K562 (cell line): ENCODE data around the gene SPATA24. TPM values are rescaled to one million over a fixed set of nuclear protein-coding genes. Genes with fewer than 3 reads are reported as not detected.

Source experiments
- ATAC-seq: fragments of 200-7000 bp; cut with Tn5 transposase; 3 replicates; pipeline ENCODE4 v1.9.1; 2020; ENCODE audit warnings: moderate library complexity
- BruUV-seq: library from RNA; stranded (reverse); fragments of 400-500 nt; replicated peaks from 2 replicates; lab custom pipeline; 2021; lab: Mats Ljungman, UMichigan
- CTCF ChIA-PET: fragments of 300-600 bp; formaldehyde crosslinking; extraction: SDS; loops from one replicate; lab custom pipeline; 2021; ENCODE audit warnings: low intra/inter-chr PET ratio; lab: Yijun Ruan, JAX
- POLR2A ChIA-PET: fragments of 300-600, 350-650 bp; sonication (Branson Sonifier 250); formaldehyde crosslinking; extraction: SDS; loops from one replicate; lab custom pipeline; 2021; ENCODE audit warnings: antibody characterized with exemption, inconsistent platforms; lab: Yijun Ruan, JAX
- DNase-seq, 4 experiments: peaks; one replicate each; pipeline versions ENCODE4 v3.0.0 to v3.0.0-alpha.2; 2011 to 2018; ENCODE audit warnings: low spot score in 3 of 4, mixed read lengths in 3 of 4; ENCODE audit errors: extremely low read depth in 1 of 4
- FAIRE-seq: peaks from 2 replicates; lab custom pipeline; 2011; peaks lifted over from hg19 to GRCh38; lab: Jason Lieb, UNC
- H2AFZ ChIP-seq: 2 replicates; pipeline ENCODE4 v1.6.0; 2011; ENCODE audit warnings: low read depth, low read length, control low read depth, inconsistent platforms
- H3K27ac ChIP-seq: fragments of 200-600 bp; 3 replicates; pipeline ENCODE4 v1.8.0; 2011; ENCODE audit warnings: low read depth, mild to moderate bottlenecking, control low read depth, inconsistent platforms, low read length, moderate library complexity, mixed read lengths; ENCODE audit errors: extremely low read depth
- H3K27me3 ChIP-seq, 2 experiments: fragments of 300-600 bp in 1 of 2; 2 replicates in 1 of 2; 3 replicates in 1 of 2; pipeline versions ENCODE4 v1.6.0 to v1.8.0; 2011; ENCODE audit warnings: inconsistent platforms in 2 of 2, low read length in 2 of 2, mild to moderate bottlenecking in 1 of 2, mixed read lengths in 1 of 2, moderate library complexity in 1 of 2; ENCODE audit not compliant: control insufficient read depth in 2 of 2, insufficient read depth in 2 of 2
- H3K36me3 ChIP-seq: fragments of 300-600 bp; 3 replicates; pipeline ENCODE4 v1.8.0; 2011; ENCODE audit warnings: mild to moderate bottlenecking, low read length, inconsistent platforms; ENCODE audit not compliant: control insufficient read depth, insufficient read depth
- H3K4me1 ChIP-seq, 2 experiments: fragments of 200-600 bp in 1 of 2; replicated peaks in 1 of 2; 2 replicates in 1 of 2; 3 replicates in 1 of 2; pipeline versions ENCODE4 v1.5.1 to v1.8.0; 2011; ENCODE audit warnings: inconsistent platforms in 2 of 2, low read length in 2 of 2, mild to moderate bottlenecking in 1 of 2, mixed read lengths in 1 of 2, moderate library complexity in 1 of 2; ENCODE audit not compliant: control insufficient read depth in 2 of 2, insufficient read depth in 2 of 2
- H3K4me2 ChIP-seq: 2 replicates; pipeline ENCODE4 v1.6.1; 2011; ENCODE audit warnings: low read length, control low read depth, inconsistent platforms, mixed read lengths; ENCODE audit not compliant: insufficient read depth
- H3K4me3 ChIP-seq: fragments of 200-600 bp; sonication (generic), shearing (Covaris generic); 2 replicates; pipeline ENCODE4 v1.5.1; 2016; ENCODE audit warnings: control low read depth, inconsistent platforms
- H3K79me2 ChIP-seq: fragments of 200-600 bp; 3 replicates; pipeline ENCODE4 v1.8.0; 2011; ENCODE audit warnings: low read length, inconsistent platforms; ENCODE audit not compliant: control insufficient read depth, insufficient read depth
- H3K9ac ChIP-seq, 2 experiments: 2 replicates each; pipeline versions ENCODE4 v1.6.0 to v1.6.1; 2011; ENCODE audit warnings: low read depth in 2 of 2, low read length in 2 of 2, control low read depth in 1 of 2, inconsistent platforms in 1 of 2, mild to moderate bottlenecking in 1 of 2, mixed read lengths in 1 of 2; ENCODE audit not compliant: insufficient read depth in 1 of 2
- H3K9me1 ChIP-seq: one replicate; pipeline ENCODE4 v1.6.0; 2011; ENCODE audit warnings: inconsistent platforms, mild to moderate bottlenecking, low read length, moderate library complexity; ENCODE audit not compliant: control insufficient read depth, insufficient read depth
- H3K9me3 ChIP-seq: replicated peaks from 2 replicates; pipeline ENCODE4 v1.5.1; 2011; ENCODE audit warnings: low read depth, low read length, inconsistent platforms; ENCODE audit not compliant: control insufficient read depth, insufficient read depth
- H4K20me1 ChIP-seq: replicated peaks from 2 replicates; pipeline ENCODE4 v1.6.1; 2011; ENCODE audit warnings: low read length, inconsistent platforms, mixed read lengths; ENCODE audit not compliant: control insufficient read depth, insufficient read depth
- ATF1 ChIP-seq, 2 experiments: fragments of 450-650 bp in 1 of 2; IDR thresholded peaks; 2 replicates each; pipeline ENCODE4 v1.6.1; 2016; ENCODE audit warnings: missing compliant biosample characterization in 1 of 2, missing genetic modification characterization in 1 of 2
- CTCFL ChIP-seq: IDR thresholded peaks from 2 replicates; pipeline ENCODE4 v1.6.1; 2011; ENCODE audit warnings: borderline replicate concordance, low read depth, mild to moderate bottlenecking, moderate library complexity, low read length; ENCODE audit not compliant: insufficient read depth, poor library complexity, severe bottlenecking
- ELK1 ChIP-seq: sonication (generic); formaldehyde crosslinking; IDR thresholded peaks from 2 replicates; pipeline ENCODE4 v1.8.1; 2022; ENCODE audit warnings: missing genetic modification reagents
- EP400 ChIP-seq: fragments of 450-650 bp; IDR thresholded peaks from 2 replicates; pipeline ENCODE4 v1.6.1; 2017; ENCODE audit warnings: antibody characterized with exemption, mild to moderate bottlenecking, moderate library complexity
- EZH2 ChIP-seq: IDR thresholded peaks from 2 replicates; pipeline ENCODE4 v1.6.1; 2012; ENCODE audit warnings: low read depth, mild to moderate bottlenecking, inconsistent platforms, low read length, borderline replicate concordance
- GATAD2B ChIP-seq: fragments of 450-650 bp; IDR thresholded peaks from 2 replicates; pipeline ENCODE4 v1.6.1; 2017; ENCODE audit warnings: mild to moderate bottlenecking, borderline replicate concordance
- HEY1 ChIP-seq: fragments of 250-450 bp; sonication (Bioruptor Pico); IDR thresholded peaks from 2 replicates; pipeline ENCODE4 v1.5.0; 2020; ENCODE audit warnings: mild to moderate bottlenecking, moderate library complexity, borderline replicate concordance
- JUNB ChIP-seq: fragments of 450-650 bp; formaldehyde crosslinking; conservative IDR thresholded peaks from 2 replicates; pipeline ENCODE4 v1.4.0; 2020; ENCODE audit warnings: mild to moderate bottlenecking
- MAFF ChIP-seq: IDR thresholded peaks from 2 replicates; pipeline ENCODE4 v1.6.1; 2012; ENCODE audit warnings: low read length, improper control_type of control experiment
- NCOA2 ChIP-seq, 2 experiments: fragments of 450-650 bp; IDR thresholded peaks; 2 replicates each; pipeline ENCODE4 v1.6.1; 2018; ENCODE audit warnings: mild to moderate bottlenecking in 2 of 2, moderate library complexity in 1 of 2; ENCODE audit not compliant: partially characterized antibody in 2 of 2
- PHB ChIP-seq: fragments of 250-450 bp; sonication (Bioruptor Pico); IDR thresholded peaks from 2 replicates; pipeline ENCODE4 v1.5.0; 2021
- PKNOX1 ChIP-seq: fragments of 450-650 bp; IDR thresholded peaks from 2 replicates; pipeline ENCODE4 v1.6.1; 2016
- SETDB1 ChIP-seq: IDR thresholded peaks from one replicate; pipeline ENCODE4 v1.6.1; 2012; ENCODE audit warnings: low read length, control low read depth, inconsistent platforms
- SIN3A ChIP-seq, 2 experiments: fragments of 150-350 bp in 1 of 2; IDR thresholded peaks; 2 replicates each; pipeline ENCODE4 v1.6.1; 2011 to 2016; ENCODE audit warnings: borderline replicate concordance in 2 of 2, low read depth in 2 of 2, low read length in 2 of 2, mild to moderate bottlenecking in 2 of 2, moderate library complexity in 2 of 2; ENCODE audit not compliant: control insufficient read depth in 1 of 2
- SIX5 ChIP-seq, 2 experiments: IDR thresholded peaks; 2 replicates each; pipeline ENCODE4 v1.6.1; 2011; ENCODE audit warnings: low read length in 2 of 2, borderline replicate concordance in 1 of 2, low read depth in 1 of 2, mild to moderate bottlenecking in 1 of 2, moderate library complexity in 1 of 2; ENCODE audit not compliant: insufficient read depth in 1 of 2
- SOX6 ChIP-seq: fragments of 450-650 bp; IDR thresholded peaks from 2 replicates; pipeline ENCODE4 v1.6.1; 2014; ENCODE audit warnings: mild to moderate bottlenecking
- ZNF184 ChIP-seq: sonication (generic); formaldehyde crosslinking; IDR thresholded peaks from 2 replicates; pipeline ENCODE4 v1.5.0; 2020; ENCODE audit warnings: missing genetic modification reagents
- ZNF436 ChIP-seq: fragments of 250-450, 450-650 bp; sonication (Bioruptor Pico); formaldehyde crosslinking; IDR thresholded peaks from 2 replicates; pipeline ENCODE4 v1.7.0; 2020; ENCODE audit warnings: mild to moderate bottlenecking
- WGBS: fragments of 100-300 bp; shearing (Covaris generic); methylation state at CpG from one replicate; pipeline ENCODE4 v1.1.6; 2016; ENCODE audit warnings: low coverage, mixed read lengths; ENCODE audit not compliant: insufficient coverage; ENCODE audit errors: missing lambda C conversion rate; 5-methylcytosine and 5-hydroxymethylcytosine counted together
- in situ Hi-C: fragments of 300-500 bp; cut with MboI; formaldehyde crosslinking; loops from 4 replicates; pipeline ENCODE4 v1.15.0; 2018; ENCODE audit warnings: inconsistent platforms, mixed read lengths
- intact Hi-C: fragments of 100-400 bp; cut with micrococcal nuclease; formaldehyde crosslinking; loops from 2 replicates; pipeline ENCODE4 v1.14.2; 2022
- polyA plus RNA-seq, 8 experiments: library from polyadenylated mRNA; depleted of rRNA in 4 of 8; stranded (reverse) in 5 of 8; unstranded in 3 of 8; fragments of >200 nt; fragmentation: Nextera tagmentation in 2 of 8; fragmentation: Illumina TruSeq in 1 of 8; extraction: Ambion mirVana in 2 of 8; extraction: Trizol in 1 of 8; gene quantifications; 2 replicates each; pipeline versions ENCODE4 v1.2.1 to v1.2.3, GENCODE V29; 2011 to 2014; ENCODE audit warnings: inconsistent platforms in 1 of 8, missing spikeins in 1 of 8
- total RNA-seq, 7 experiments: library from RNA; depleted of rRNA in 6 of 7; stranded (reverse); fragments of >200 nt in 6 of 7; fragmentation: Illumina TruSeq in 2 of 7; extraction: Trizol in 2 of 7; gene quantifications; 2 replicates each; pipeline versions ENCODE4 v1.2.1 to v1.2.3, GENCODE V29; 2011 to 2021; ENCODE audit warnings: low replicate concordance in 1 of 7

Gene SPATA24
- total and polyA plus RNA-seq, 9 of the 15 experiments (the other 6 are each of a cell fraction or from before 2014, with no cell fraction given) = 4.1 to 12.6 (median 8.0) TPM

GRCh38 chr5:139384591-139385051 lies 19.3 kb downstream of the SPATA24 start:
- in situ Hi-C loops (no loop called here), intact Hi-C loops (loop anchor here (1.0 to 2.0 kb wide), 2 partner anchors 18 to 38 kb away; no protein-coding TSS in a partner anchor)
- Histone ChIP-seq H3K4me1 (peaks cover 26 to 64% of the 10 kb centered on the region in 2 experiments; a peak in 4 of 5 replicates), H3K9me1 (no peaks in the 10 kb centered on the region), H3K4me3 (peak overlapping the region; percentile 24), H3K27ac (peak overlapping the region; percentile 21; the same call in 1 of the 3 replicates), H3K36me3 (no peaks in the 10 kb centered on the region), H3K27me3 (no peaks in the 10 kb centered on the region), H3K4me2 (peak overlapping the region; percentile 63), H2AFZ (peak overlapping the region; percentile 78), H3K79me2 (no peaks in the 10 kb centered on the region), H3K9me3 (no peaks in the 10 kb centered on the region; the same call in 1 of the 2 replicates), H4K20me1 (no peaks in the 10 kb centered on the region), H3K9ac (peak overlapping the region; percentile 51 to 91)
- ATAC-seq = peak; percentile 46
- FAIRE-seq = no peak
- no peak for DNase-seq
- ChIA-PET POLR2A (interaction anchor here (0.6 to 1.6 kb wide), 6 partner anchors 18 to 204 kb away, joined by 3 to 5 read pairs (median 3); no protein-coding TSS in a partner anchor), CTCF (interaction anchor here (0.7 to 0.9 kb wide), 2 partner anchors 120 to 129 kb away, joined by 3 read pairs; no protein-coding TSS in a partner anchor)
- 26% methylated on average over 9 of the region's 9 CpGs for WGBS
- no TSS peak for BruUV-seq
- TF ChIP-seq HEY1 (CRISPR knock-in tag) = no peak
- TF ChIP-seq SOX6 = no peak
- no peak for TF ChIP-seq GATAD2B
- TF ChIP-seq PKNOX1 = no peak
- TF ChIP-seq MAFF = no peak
- TF ChIP-seq ELK1 = no peak
- TF ChIP-seq ATF1 (CRISPR knock-in tag; IDR thresholded peaks at IDR 0.05) = no peak
- TF ChIP-seq ATF1 (tag; IDR thresholded peaks at IDR 0.05) = 0 out of 2 replicates have a peak, but pooled peaks have one; percentile 2
- TF ChIP-seq EZH2 = no peak
- no peak for TF ChIP-seq SIX5 (IDR thresholded peaks at IDR 0.05; ENCODE audit: borderline replicate concordance in 1 of 2, insufficient read depth in 1 of 2, low read depth in 1 of 2, low read length in 2 of 2)
- TF ChIP-seq ZNF184 (CRISPR knock-in tag) = no peak
- TF ChIP-seq ZNF436 = no peak
- 0 out of 4 replicates have a peak, but pooled peaks of 1 of the 2 experiments have one; percentile 3 for TF ChIP-seq SIN3A (IDR thresholded peaks at IDR 0.05; ENCODE audit: borderline replicate concordance in 2 of 2, control insufficient read depth in 1 of 2, low read depth in 2 of 2, low read length in 2 of 2)
- TF ChIP-seq PHB (CRISPR knock-in tag) = no peak
- TF ChIP-seq EP400 = no peak
- TF ChIP-seq NCOA2 (IDR thresholded peaks at IDR 0.05; ENCODE audit: partially characterized antibody in 2 of 2) = no peak
- TF ChIP-seq JUNB (CRISPR knock-in tag) = no peak
- no peak for TF ChIP-seq CTCFL
- no peak for TF ChIP-seq SETDB1
